Uterus (tissue), 4 donors: ENCODE measurements around the gene PSMG1. TPM values are rescaled to one million over a fixed set of nuclear protein-coding genes. Genes with fewer than 3 reads are reported as not detected.

Experiments used
- DNase-seq, 2 donors: peaks; one replicate each; pipeline ENCODE4 v3.0.0-alpha.2; 2019 to 2020
- H3K27ac ChIP-seq, 2 donors: fragments of 200-600 bp; sonication (generic); 1 replicate in 1 of 2; 2 replicates in 1 of 2; pipeline ENCODE4 v1.5.1; 2016 to 2018
- H3K27me3 ChIP-seq, 2 donors: fragments of 200-600 bp; sonication (generic); one replicate each; pipeline ENCODE4 v1.5.1; 2018 to 2019; ENCODE audit warnings: control low read depth in 1 of 2
- H3K36me3 ChIP-seq, 2 donors: fragments of 200-600 bp; sonication (generic); one replicate each; pipeline ENCODE4 v1.5.1; 2019; ENCODE audit warnings: control low read depth in 1 of 2
- H3K4me1 ChIP-seq, 2 donors: fragments of 200-600 bp; sonication (generic); one replicate each; pipeline ENCODE4 v1.5.1; 2018 to 2019; ENCODE audit warnings: control low read depth in 1 of 2
- H3K4me3 ChIP-seq, 2 donors: fragments of 200-600 bp; sonication (generic); 1 replicate in 1 of 2; 2 replicates in 1 of 2; pipeline ENCODE4 v1.5.1; 2018 to 2019; ENCODE audit warnings: mild to moderate bottlenecking in 1 of 2
- H3K9me3 ChIP-seq, 2 donors: fragments of 200-600 bp; sonication (generic); one replicate each; pipeline ENCODE4 v1.5.1; 2019; ENCODE audit warnings: control low read depth in 1 of 2
- CTCF ChIP-seq, 4 experiments: fragments of 200-600 bp in 2 of 4; fragments of 450-650 bp in 2 of 4; sonication (generic) in 2 of 4; IDR thresholded peaks; one replicate each; pipeline ENCODE4 v1.5.1; 2016 to 2019; ENCODE audit warnings: antibody characterized with exemption in 4 of 4, mild to moderate bottlenecking in 2 of 4, moderate library complexity in 1 of 4
- POLR2A ChIP-seq, 2 donors: fragments of 450-650 bp; IDR thresholded peaks; one replicate each; pipeline ENCODE4 v1.6.1; 2016; ENCODE audit warnings: antibody characterized with exemption in 2 of 2, mild to moderate bottlenecking in 1 of 2, moderate library complexity in 1 of 2
- intact Hi-C: fragments of 100-400 bp; cut with DNase I; formaldehyde crosslinking; loops from one replicate; pipeline ENCODE4 v1.15.1; 2023; ENCODE audit warnings: low total_unique reads
- total RNA-seq, 4 donors: library from RNA; depleted of rRNA in 3 of 4; stranded (reverse); fragments of >200 nt in 3 of 4; gene quantifications; one replicate each; pipeline versions ENCODE4 v1.1.0 to v1.2.4, GENCODE V29; 2014 to 2023
- donor health status: DM: yes; HTN: yes; CAD: no.

The PSMG1 gene
- total RNA-seq, 4 donors from 2014 or later, result 21.0 to 33.8 (median 23.4) TPM

- Histone ChIP-seq H3K27me3 (no peaks in the 10 kb centered on the region), H3K36me3 (no peaks in the 10 kb centered on the region), H3K27ac (no peak overlapping the region), H3K9me3 (no peaks in the 10 kb centered on the region), H3K4me1 (no peaks in the 10 kb centered on the region), H3K4me3 (no peak overlapping the region)
- intact Hi-C loops, result no loop called here
- no peak for DNase-seq
- no peak for TF ChIP-seq POLR2A (IDR thresholded peaks at IDR 0.05)
- TF ChIP-seq CTCF (IDR thresholded peaks at IDR 0.05), result no peak
Observed at GRCh38 chr21:39173716-39174680, 9.3 kb downstream of the PSMG1 start.

GRCh38 chr21:39169906-39170305 is 13.3 kb downstream of the PSMG1 start:
- H3K9me3 ChIP-seq, result no peaks in the 10 kb centered on the region
- no peaks in the 10 kb centered on the region for H3K36me3 ChIP-seq
- intact Hi-C loops, result no loop called here
- H3K27ac ChIP-seq, result no peak overlapping the region
- no peaks in the 10 kb centered on the region for H3K4me1 ChIP-seq
- no peaks in the 10 kb centered on the region for H3K27me3 ChIP-seq
- DNase-seq, result no peak
- no peak overlapping the region for H3K4me3 ChIP-seq
- TF ChIP-seq POLR2A (IDR thresholded peaks at IDR 0.05) (no peak), CTCF (IDR thresholded peaks at IDR 0.05) (no peak)

GRCh38 chr21:39168800-39169199 is 14.5 kb downstream of the PSMG1 start:
- H3K9me3 ChIP-seq, result peaks cover 0 to 4% of the 10 kb centered on the region in 2 donors
- no peak overlapping the region for H3K27ac ChIP-seq
- no peak overlapping the region for H3K4me3 ChIP-seq
- intact Hi-C loops, result no loop called here
- H3K36me3 ChIP-seq, result no peaks in the 10 kb centered on the region
- no peaks in the 10 kb centered on the region for H3K27me3 ChIP-seq
- no peak for DNase-seq
- H3K4me1 ChIP-seq, result no peaks in the 10 kb centered on the region
- TF ChIP-seq POLR2A (IDR thresholded peaks at IDR 0.05), result no peak
- TF ChIP-seq CTCF (IDR thresholded peaks at IDR 0.05), result no peak

GRCh38 chr21:39164523-39164922 is 18.7 kb downstream of the PSMG1 start:
- Histone ChIP-seq H3K27me3 (no peaks in the 10 kb centered on the region), H3K36me3 (no peaks in the 10 kb centered on the region), H3K9me3 (peaks cover 0 to 4% of the 10 kb centered on the region in 2 donors), H3K27ac (no peak overlapping the region), H3K4me1 (no peaks in the 10 kb centered on the region), H3K4me3 (no peak overlapping the region)
- intact Hi-C loops, result no loop called here
- TF ChIP-seq POLR2A (IDR thresholded peaks at IDR 0.05) (no peak), CTCF (IDR thresholded peaks at IDR 0.05) (no peak)
- no peak for DNase-seq

GRCh38 chr21:39161064-39161463 is 22.2 kb downstream of the PSMG1 start:
- no peaks in the 10 kb centered on the region for H3K36me3 ChIP-seq
- no peak for DNase-seq
- intact Hi-C loops, result no loop called here
- no peaks in the 10 kb centered on the region for H3K4me1 ChIP-seq
- no peak overlapping the region for H3K4me3 ChIP-seq
- no peak overlapping the region for H3K27ac ChIP-seq
- no peaks in the 10 kb centered on the region for H3K27me3 ChIP-seq
- no peak for TF ChIP-seq CTCF (IDR thresholded peaks at IDR 0.05)
- no peak for TF ChIP-seq POLR2A (IDR thresholded peaks at IDR 0.05)
- peaks cover 0 to 4% of the 10 kb centered on the region in 2 donors for H3K9me3 ChIP-seq
